ENCODE results near the gene ORAI1. TPM values are rescaled to one million over a fixed set of nuclear protein-coding genes. Genes with fewer than 3 reads are reported as not detected.
"Not testable (repeated sequence)": the region's sequence is repeated elsewhere in the genome, so short reads cannot be mapped to it uniquely, and the experiment has no call there.

Gene ORAI1
- 10 to 100 TPM; 46.2 to 49.8 (median 48.9) TPM for total RNA-seq

DNA sequence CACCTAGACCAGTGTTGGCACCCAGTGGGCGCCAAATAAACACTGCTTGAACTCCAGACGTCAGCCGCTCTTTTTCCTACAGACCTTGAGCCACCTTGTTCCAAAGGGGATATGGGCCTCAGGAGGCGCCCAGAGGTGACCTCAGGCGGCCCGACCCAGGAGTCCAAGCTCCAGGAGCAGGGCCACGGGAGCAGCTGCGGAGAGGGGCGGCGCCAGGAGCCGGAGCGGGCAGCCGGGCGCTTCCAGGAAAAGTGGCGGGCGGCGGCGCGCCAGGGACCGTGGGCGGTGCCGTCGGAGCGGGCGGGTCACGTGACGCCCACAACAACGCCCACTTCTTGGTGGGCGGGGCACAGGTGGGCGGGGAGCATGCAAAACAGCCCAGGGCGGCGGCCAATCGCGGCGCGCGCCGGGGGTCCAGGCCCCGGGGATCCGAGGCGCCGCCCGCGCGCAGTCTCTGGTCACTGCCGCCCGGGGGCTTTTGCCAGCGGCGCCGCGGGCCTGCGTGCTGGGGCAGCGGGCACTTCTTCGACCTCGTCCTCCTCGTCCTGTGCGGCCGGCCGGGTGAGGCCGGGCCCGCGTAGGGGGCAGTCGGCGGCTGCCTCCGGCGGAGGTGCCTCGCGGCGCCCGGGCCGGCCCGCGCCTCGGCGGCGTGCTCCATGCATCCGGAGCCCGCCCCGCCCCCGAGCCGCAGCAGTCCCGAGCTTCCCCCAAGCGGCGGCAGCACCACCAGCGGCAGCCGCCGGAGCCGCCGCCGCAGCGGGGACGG, at the start of gene ORAI1:
Gene ORAI1, plus strand, starts transcription at position 444 of the 766 bp plus-strand sequence.
- Mint-ChIP-seq H3K9me3 (no peaks in the 10 kb centered on the region), H3K4me3 (peak within 1 kb of the TSS; percentile 91), H3K36me3 (ENCODE audit: insufficient read depth) (peaks cover 5% of the 10 kb centered on the region), H3K4me1 (ENCODE audit: low read depth) (peaks cover 43% of the 10 kb centered on the region), H3K27me3 (ENCODE audit: low read depth) (no peaks in the 10 kb centered on the region)
- ATAC-seq (peak; percentile 67 to 68), DNase-seq (peak; percentile 98)

DNA sequence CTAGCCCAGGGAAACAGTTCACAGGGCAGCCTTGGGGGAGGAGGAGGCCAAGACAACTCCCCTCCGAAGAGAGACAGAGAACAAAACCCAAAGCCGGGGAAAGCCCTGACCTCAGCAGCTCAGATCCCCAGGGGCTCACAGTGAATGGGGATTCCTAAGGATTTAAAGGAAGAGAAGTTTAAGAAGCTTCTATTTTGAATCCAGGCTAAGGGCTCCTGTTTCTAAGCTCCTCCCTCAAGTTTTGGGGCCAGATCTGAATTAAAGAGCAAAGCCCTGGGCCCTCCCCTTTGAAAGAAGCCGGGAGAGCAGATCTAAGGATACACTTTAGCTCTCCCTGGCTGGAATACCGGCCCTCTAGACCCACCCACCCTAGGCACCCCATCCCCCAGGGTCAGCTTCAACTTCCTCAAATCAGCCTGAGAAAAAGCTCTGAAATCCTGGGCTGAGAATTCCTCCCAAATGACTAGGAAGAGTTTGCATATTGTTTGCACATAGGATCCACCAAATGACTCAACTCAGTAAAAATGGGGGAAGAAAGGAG, 49.4 kb upstream of the ORAI1 start:
- Mint-ChIP-seq H3K4me3 (peak overlapping the region; percentile 51), H3K4me1 (ENCODE audit: low read depth) (peaks cover 29% of the 10 kb centered on the region), H3K36me3 (ENCODE audit: insufficient read depth) (peaks cover 16% of the 10 kb centered on the region), H3K27me3 (ENCODE audit: low read depth) (no peaks in the 10 kb centered on the region), H3K9me3 (no peaks in the 10 kb centered on the region)
- ATAC-seq (no peak), DNase-seq (no peak)

DNA sequence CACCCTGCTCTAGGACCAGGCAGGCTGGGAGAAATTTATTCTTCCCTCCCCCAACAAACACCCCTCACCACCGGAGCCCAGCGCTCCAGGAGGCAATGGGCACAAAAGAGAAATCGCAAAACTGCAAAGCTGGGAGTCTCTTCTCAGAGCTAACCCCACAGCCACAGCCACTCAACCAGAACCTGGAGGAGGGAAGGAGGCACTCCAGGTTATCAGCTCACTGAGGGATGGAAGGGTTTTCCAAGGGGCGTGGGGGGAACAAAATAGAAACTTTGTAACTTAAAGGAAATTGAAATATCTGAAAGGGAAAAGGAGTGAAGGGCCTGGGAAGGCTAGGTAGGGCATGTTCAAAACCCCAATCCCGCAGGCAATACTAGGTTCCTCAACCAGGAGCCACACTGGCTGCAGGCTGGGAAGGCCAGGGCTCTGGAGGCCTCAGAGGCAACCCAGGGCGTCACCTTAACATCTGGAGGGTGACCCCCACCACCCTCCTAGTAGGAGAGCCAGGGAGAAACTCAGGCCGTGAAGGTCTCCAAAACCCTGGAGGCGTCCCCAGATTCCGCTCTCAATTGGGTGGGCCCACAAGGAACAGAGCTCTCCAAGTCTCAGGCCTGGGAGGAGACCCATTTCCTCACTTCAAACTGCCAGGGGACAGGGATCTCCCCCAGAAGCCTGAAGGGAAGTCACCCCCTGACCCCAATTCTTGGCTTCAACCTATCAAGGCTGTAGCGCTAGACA, 48.7 kb upstream of the ORAI1 start:
- no peak for ATAC-seq
- peaks cover 12% of the 10 kb centered on the region for H3K36me3 Mint-ChIP-seq (ENCODE audit: insufficient read depth)
- no peaks in the 10 kb centered on the region for H3K27me3 Mint-ChIP-seq (ENCODE audit: low read depth)
- H3K4me3 Mint-ChIP-seq, result peak overlapping the region; percentile 51
- no peaks in the 10 kb centered on the region for H3K9me3 Mint-ChIP-seq
- no peak for DNase-seq
- H3K4me1 Mint-ChIP-seq (ENCODE audit: low read depth), result peaks cover 32% of the 10 kb centered on the region

DNA sequence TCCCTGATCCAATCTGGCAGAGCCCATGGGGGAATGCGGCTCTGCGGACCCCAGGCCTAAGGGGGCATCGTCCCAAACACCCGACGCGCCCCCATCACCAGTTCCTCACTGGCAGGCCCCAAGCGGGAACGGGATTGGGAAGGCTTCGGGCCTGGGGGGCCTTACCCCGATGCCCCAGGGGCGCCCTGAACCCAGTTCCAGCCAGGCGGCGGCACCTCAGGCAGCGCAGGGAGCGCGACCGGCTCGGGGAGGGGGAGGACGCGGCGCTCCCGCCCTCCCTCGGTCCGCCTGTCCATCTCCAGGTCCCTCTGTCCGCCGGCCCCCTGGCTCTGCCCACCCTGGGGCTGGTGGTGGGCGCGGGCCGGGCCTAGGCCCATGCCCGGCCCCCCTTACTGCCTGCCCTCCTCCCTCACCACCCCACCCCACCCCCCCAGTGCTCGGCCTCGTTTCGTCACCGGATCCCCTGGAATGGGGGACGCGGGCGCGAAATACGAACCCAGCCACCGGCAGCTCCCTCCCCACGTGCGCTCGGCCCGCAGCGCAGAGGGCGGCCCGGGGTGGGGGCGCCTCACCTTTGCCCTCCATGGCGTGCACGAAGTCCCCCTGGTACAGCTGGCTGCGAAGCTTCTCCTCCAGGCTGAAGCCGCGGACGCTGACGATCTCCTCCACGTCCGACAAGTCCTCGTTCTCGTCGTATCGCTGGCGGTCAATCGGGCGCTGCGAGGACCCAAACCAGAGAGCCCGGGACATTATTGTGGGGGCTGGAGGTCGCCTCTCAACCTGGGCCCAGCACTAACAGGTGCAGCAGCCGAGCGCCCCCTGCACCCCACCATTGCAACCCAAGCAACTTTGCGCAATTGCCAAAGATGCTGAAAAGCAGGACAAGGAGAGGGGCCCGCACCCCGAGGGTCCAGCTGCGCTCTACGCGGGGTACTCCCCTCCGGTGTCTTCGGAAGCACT, 47.8 kb upstream of the ORAI1 start:
- no peaks in the 10 kb centered on the region for H3K9me3 Mint-ChIP-seq
- H3K27me3 Mint-ChIP-seq (ENCODE audit: low read depth), result no peaks in the 10 kb centered on the region
- H3K4me3 Mint-ChIP-seq, result peak overlapping the region; percentile 93
- ATAC-seq, result peak; percentile 4 to 10
- peaks cover 12% of the 10 kb centered on the region for H3K36me3 Mint-ChIP-seq (ENCODE audit: insufficient read depth)
- DNase-seq, result peak; percentile 14
- peaks cover 36% of the 10 kb centered on the region for H3K4me1 Mint-ChIP-seq (ENCODE audit: low read depth)

DNA sequence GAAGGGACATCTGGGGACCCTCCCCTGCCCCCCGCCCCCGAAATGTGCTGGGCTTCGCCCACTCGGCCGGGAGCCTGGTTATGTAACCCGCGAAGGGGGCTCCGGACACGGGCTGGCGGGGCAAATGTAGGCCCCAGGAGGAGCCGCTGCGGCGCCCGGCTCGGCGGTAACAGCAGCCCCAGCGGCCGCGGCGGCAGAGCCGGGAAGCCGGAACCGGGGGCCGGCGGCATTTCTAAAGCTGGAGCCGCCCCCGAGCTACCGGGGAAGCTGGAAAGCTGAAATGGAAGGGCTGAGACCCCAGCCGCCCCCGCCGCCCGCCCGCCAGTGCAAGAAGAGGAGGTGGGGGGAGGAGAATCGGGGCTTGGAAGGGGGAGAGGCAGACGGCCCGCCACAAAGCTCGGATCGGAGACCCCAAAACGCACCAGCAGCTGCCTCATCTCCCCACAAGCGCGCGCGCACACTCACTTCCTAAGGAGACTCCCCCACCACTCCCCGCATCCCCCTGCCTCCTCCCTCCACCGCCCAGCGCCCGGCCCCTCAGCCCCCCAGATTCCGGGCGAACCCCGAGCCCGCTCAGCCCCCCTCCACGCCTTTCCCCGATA, 47.0 kb upstream of the ORAI1 start:
- no peaks in the 10 kb centered on the region for H3K9me3 Mint-ChIP-seq
- DNase-seq (peak; percentile 20), ATAC-seq (peak; percentile 25 to 33)
- H3K36me3 Mint-ChIP-seq (ENCODE audit: insufficient read depth), result peaks cover 7% of the 10 kb centered on the region
- peak overlapping the region; percentile 93 for H3K4me3 Mint-ChIP-seq
- no peaks in the 10 kb centered on the region for H3K27me3 Mint-ChIP-seq (ENCODE audit: low read depth)
- peaks cover 36% of the 10 kb centered on the region for H3K4me1 Mint-ChIP-seq (ENCODE audit: low read depth)

DNA sequence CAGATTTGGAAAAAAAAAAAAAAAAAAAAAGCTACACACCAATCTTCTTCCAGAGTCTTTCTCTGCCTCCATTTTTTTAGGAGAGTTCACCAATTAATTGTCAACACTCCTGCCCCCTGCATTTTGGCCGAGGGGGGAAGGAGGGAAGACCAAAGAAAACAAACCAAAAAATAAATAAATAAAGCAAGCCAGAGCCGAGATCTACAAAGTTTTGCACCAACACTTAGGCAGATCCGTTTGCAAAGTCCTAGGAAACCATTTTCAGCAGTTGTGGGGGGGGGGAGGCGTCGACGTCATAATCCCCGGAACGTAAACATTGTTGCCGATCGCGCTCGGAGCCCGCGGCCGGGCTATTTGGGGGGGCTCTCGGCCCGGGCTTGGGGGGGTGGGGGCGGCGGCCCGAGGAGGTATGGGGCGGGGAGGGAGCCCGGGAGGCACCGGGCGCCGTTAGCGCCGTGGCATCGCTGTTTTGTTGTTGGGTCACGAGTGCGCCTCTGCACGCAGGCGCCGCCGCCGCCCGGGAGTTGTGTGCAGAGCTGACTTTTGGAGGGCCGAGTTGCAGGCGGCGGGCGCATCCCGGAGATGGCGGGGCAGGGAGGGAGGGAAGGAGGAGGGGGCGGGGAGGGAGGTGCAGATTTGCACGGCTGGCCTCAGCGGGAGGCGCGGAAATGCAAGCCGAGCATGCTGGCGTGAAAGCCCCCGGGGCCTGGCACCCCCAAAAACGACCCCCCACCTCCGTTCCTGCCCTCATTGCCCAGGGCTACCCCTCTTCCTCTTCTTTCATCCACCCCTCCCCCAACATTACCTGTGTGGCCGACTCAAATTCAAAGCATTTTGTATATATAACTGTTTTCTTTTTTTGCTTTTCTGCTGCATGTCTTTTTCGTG, 46.1 kb upstream of the ORAI1 start:
- H3K36me3 Mint-ChIP-seq (ENCODE audit: insufficient read depth), result peaks cover 4% of the 10 kb centered on the region
- peak; percentile 69 to 73 for ATAC-seq
- H3K4me3 Mint-ChIP-seq, result peak overlapping the region; percentile 93
- no peaks in the 10 kb centered on the region for H3K27me3 Mint-ChIP-seq (ENCODE audit: low read depth)
- peaks cover 36% of the 10 kb centered on the region for H3K4me1 Mint-ChIP-seq (ENCODE audit: low read depth)
- peak; percentile 61 for DNase-seq
- H3K9me3 Mint-ChIP-seq, result no peaks in the 10 kb centered on the region

DNA sequence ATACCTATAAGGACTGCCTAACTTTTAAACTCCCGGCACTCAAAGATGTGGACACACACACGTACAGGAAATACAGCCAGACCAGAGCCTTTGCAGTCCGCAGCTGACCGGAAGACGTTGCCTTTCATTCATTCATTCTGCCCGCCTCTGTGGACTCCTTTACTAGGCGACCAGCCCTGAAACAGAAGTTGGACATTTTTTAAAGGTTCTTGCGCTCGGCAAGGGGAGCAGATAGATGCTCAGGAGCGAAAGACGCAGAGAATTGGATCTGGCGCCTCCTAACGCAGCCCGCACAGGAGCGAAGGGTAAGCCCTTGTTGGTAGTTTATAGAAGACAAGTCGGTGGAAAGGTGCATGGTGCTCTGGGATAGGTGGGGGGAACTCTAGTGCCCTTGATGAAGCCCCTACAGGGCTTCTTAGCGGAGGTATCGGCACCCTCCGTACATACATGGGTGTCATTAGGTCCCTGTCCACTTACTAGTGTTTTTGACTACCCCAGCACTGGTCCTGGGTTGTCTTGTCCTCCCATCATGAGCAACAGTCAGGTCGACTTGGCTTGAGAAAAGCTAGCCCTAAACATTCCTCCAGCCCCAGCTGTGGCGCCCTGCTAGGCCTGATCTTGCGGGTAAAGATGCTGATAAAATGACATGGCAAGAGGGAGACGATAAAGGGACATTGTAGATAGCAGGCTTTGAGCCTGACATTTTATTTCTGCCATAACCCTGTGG, 45.2 kb upstream of the ORAI1 start, which contains the start of gene KDM2B:
Gene KDM2B, minus strand, starts transcription at position 65 of the 727 bp plus-strand sequence. CDS start 112 bp downstream, outside the sequence.
- Mint-ChIP-seq H3K4me3 (peak within 1 kb of the TSS; percentile 93), H3K4me1 (ENCODE audit: low read depth) (peaks cover 39% of the 10 kb centered on the region), H3K36me3 (ENCODE audit: insufficient read depth) (no peaks in the 10 kb centered on the region), H3K9me3 (no peaks in the 10 kb centered on the region), H3K27me3 (ENCODE audit: low read depth) (no peaks in the 10 kb centered on the region)
- ATAC-seq (no peak), DNase-seq (no peak)

DNA sequence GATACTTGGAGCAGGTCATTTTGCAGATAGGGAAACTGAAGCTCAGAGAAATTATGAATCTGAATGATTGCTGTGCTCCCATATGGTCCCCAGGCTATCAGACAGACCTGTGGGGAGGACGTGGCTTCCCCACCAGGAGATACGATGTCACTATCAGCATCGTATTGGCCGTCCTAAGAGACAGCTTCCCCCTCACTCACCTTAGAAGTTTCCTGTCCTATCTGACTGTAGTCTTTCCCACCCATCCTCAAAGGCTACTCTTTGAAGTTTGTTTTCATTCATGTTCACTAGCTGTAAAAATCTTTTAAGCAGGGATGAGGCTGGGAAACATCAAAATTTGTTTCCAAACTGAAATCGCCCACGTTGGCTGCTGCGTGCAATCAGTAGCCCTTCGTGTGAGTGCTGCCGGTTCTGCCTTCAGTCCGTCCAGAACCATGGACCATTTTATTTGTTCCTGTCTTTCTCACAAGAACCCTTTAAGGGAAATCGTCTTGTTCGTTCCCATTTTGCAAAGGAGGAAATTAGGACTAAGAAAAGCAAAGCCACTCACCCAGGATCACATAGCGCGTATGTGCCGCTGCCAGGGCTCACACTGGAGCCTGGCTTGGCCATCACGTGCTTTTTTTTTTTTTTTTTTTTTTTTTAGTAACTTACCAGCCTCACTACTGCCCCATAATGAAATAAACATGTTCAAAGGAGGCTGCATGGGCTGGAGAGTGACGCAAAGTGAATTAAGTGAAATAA, 44.5 kb upstream of the ORAI1 start:
- no peaks in the 10 kb centered on the region for H3K27me3 Mint-ChIP-seq (ENCODE audit: low read depth)
- H3K9me3 Mint-ChIP-seq, result no peaks in the 10 kb centered on the region
- DNase-seq (no peak), ATAC-seq (no peak)
- H3K4me1 Mint-ChIP-seq (ENCODE audit: low read depth), result peaks cover 39% of the 10 kb centered on the region
- H3K36me3 Mint-ChIP-seq (ENCODE audit: insufficient read depth), result no peaks in the 10 kb centered on the region
- peak overlapping the region; percentile 93 for H3K4me3 Mint-ChIP-seq

DNA sequence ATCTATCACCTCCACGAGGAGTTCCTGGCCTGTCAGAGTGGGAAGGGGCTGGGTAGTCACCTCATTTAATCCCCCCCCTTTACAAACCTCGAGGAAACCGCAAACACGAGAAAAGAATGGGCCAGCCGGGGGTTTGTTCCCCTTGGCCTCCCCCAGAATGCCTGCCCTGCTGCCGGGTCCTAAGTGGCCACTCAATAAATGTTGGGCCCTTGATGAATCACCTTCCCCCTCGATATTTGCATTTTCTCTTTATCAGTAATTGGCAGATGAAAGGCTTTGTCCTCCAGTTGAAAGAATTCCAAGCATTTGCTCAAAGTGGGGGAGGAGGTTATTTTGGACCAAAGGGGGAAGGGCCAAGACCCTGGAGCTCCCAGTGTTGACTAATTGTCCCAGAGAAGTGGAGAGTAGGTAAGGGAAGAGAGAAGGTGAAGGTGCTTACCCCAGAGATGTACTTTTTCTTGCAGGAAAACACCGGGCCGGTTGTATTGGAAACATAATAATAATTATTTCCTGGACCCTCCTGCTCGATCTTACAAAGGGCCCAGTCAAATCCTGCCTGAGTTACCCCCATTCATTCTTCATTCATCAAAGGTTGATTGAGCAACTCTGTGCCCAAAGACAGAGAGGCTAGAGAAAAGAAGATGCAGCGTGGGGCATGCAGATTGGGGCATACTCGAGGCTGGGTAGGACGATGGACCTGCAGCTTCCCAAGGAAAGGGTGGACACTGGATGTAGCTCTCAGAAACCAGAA, 43.6 kb upstream of the ORAI1 start:
- H3K4me3 Mint-ChIP-seq, result no peak overlapping the region
- no peaks in the 10 kb centered on the region for H3K9me3 Mint-ChIP-seq
- H3K4me1 Mint-ChIP-seq (ENCODE audit: low read depth), result peaks cover 33% of the 10 kb centered on the region
- H3K27me3 Mint-ChIP-seq (ENCODE audit: low read depth), result no peaks in the 10 kb centered on the region
- ATAC-seq, result no peak
- no peaks in the 10 kb centered on the region for H3K36me3 Mint-ChIP-seq (ENCODE audit: insufficient read depth)
- DNase-seq, result no peak

DNA sequence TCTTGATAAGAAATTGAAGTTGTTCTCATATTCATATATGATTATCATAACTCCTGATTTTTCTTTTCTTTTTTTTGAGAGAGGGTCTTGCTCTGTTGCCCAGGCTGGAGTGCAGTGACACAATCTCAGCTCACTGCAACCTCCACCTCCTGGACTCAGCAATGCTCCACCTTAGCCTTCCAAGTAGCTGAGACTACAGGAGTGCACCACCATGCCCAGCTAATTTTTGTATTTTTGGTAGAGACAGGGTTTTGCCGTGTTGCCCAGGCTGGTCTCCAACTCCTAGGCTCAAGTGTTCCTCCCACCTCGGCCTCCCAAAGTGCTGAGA, 43.0 kb upstream of the ORAI1 start:
- not testable (repeated sequence) for H3K27me3 Mint-ChIP-seq (ENCODE audit: low read depth); H3K36me3 Mint-ChIP-seq (ENCODE audit: insufficient read depth); DNase-seq; H3K9me3 Mint-ChIP-seq; H3K4me3 Mint-ChIP-seq; ATAC-seq
- H3K4me1 Mint-ChIP-seq (ENCODE audit: low read depth), result peaks cover 31% of the 10 kb centered on the region

DNA sequence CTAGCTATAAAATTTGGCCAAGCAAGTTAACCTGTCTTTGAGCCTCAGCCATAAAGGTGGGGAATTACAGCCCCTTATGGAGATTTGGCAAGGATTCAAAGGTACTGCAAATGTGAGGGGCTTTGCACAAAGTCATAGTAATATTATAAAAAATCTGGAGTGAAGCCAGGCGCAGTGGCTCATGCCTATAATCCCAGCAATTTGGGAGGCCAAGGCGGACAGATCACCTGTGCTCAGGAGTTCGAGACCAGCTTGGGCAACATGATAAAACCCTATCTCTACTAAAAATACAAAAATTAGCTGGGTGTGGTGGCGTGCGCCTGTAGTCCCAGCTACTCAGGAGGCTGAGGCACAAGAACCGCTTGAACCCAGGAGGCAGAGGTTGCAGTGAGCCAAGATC, 41.4 kb upstream of the ORAI1 start:
- not testable (repeated sequence) for H3K9me3 Mint-ChIP-seq; H3K36me3 Mint-ChIP-seq (ENCODE audit: insufficient read depth); ATAC-seq; H3K27me3 Mint-ChIP-seq (ENCODE audit: low read depth); DNase-seq; H3K4me3 Mint-ChIP-seq
- H3K4me1 Mint-ChIP-seq (ENCODE audit: low read depth), result peaks cover 32% of the 10 kb centered on the region
